HepG2 (cell line): ENCODE data around the gene C19orf18. TPM values are rescaled to one million over a fixed set of nuclear protein-coding genes. Genes with fewer than 3 reads are reported as not detected.

Experiments
- GPN1 ChIP-seq: sonication (generic); formaldehyde crosslinking; IDR thresholded peaks from 2 replicates; pipeline ENCODE4 v1.5.1; 2020; ENCODE audit warnings: missing genetic modification reagents, borderline replicate concordance
- HMG20A ChIP-seq: IDR thresholded peaks from 2 replicates; pipeline ENCODE4 v1.6.1; 2016; ENCODE audit warnings: borderline replicate concordance
- HOXA3 ChIP-seq: sonication (generic); formaldehyde crosslinking; IDR thresholded peaks from 2 replicates; pipeline ENCODE4 v1.5.0; 2020; ENCODE audit warnings: missing genetic modification reagents
- KLF13 ChIP-seq: sonication (generic); formaldehyde crosslinking; IDR thresholded peaks from 2 replicates; pipeline ENCODE4 v1.4.0; 2020; ENCODE audit warnings: mild to moderate bottlenecking, missing genetic modification reagents
- MIXL1 ChIP-seq: IDR thresholded peaks from 2 replicates; pipeline ENCODE4 v1.6.1; 2016
- TRIM24 ChIP-seq: sonication (generic); formaldehyde crosslinking; IDR thresholded peaks from 2 replicates; pipeline ENCODE4 v1.8.0; 2022; ENCODE audit warnings: mild to moderate bottlenecking, missing genetic modification reagents
- ZBTB33 ChIP-seq: sonication (generic); formaldehyde crosslinking; IDR thresholded peaks from 2 replicates; pipeline ENCODE4 v1.4.0; 2020; ENCODE audit warnings: missing genetic modification reagents
- ZBTB40 ChIP-seq, 2 experiments: fragments of 450-650 bp in 1 of 2; sonication (generic) in 1 of 2; formaldehyde crosslinking in 1 of 2; IDR thresholded peaks; 2 replicates each; pipeline versions ENCODE4 v1.6.1 to v1.8.0; 2016 to 2022; ENCODE audit warnings: antibody characterized with exemption in 1 of 2, mild to moderate bottlenecking in 1 of 2, missing genetic modification reagents in 1 of 2
- ZNF253 ChIP-seq: sonication (generic); formaldehyde crosslinking; IDR thresholded peaks from 2 replicates; pipeline ENCODE4 v1.8.0; 2022; ENCODE audit warnings: mild to moderate bottlenecking, missing genetic modification reagents, borderline replicate concordance
- ZNF577 ChIP-seq: sonication (generic); formaldehyde crosslinking; IDR thresholded peaks from 2 replicates; pipeline ENCODE4 v1.4.0; 2020; ENCODE audit warnings: mild to moderate bottlenecking, low read depth, missing genetic modification reagents, borderline replicate concordance
- polyA plus RNA-seq, 8 experiments: library from polyadenylated mRNA; depleted of rRNA in 3 of 8; stranded (reverse) in 7 of 8; unstranded in 1 of 8; fragments of >200 nt; fragmentation: Illumina TruSeq in 4 of 8; extraction: Trizol in 4 of 8; gene quantifications; 2 replicates each; pipeline versions ENCODE4 v1.2.1 to v1.2.3, GENCODE V29; 2011 to 2016; ENCODE audit warnings: low read depth in 4 of 8, missing spikeins in 1 of 8, mixed read lengths in 1 of 8; ENCODE audit not compliant: insufficient read depth in 1 of 8
- total RNA-seq, 5 experiments: library from RNA; depleted of rRNA; stranded (reverse); fragments of >200 nt; fragmentation: Illumina TruSeq; extraction: Trizol; gene quantifications; 2 replicates each; pipeline ENCODE4 v1.2.3, GENCODE V29; 2016; ENCODE audit warnings: low read depth in 1 of 5
- TF ChIP-seq, protein P1 (sequence below): sonication (generic); formaldehyde crosslinking; IDR thresholded peaks from 2 replicates; pipeline ENCODE4 v1.4.0; 2020; ENCODE audit warnings: missing genetic modification reagents, mild to moderate bottlenecking, borderline replicate concordance
- TF ChIP-seq, protein P2 (sequence below): sonication (generic); formaldehyde crosslinking; IDR thresholded peaks from 2 replicates; pipeline ENCODE4 v1.9.0; 2022; ENCODE audit warnings: missing genetic modification reagents, mild to moderate bottlenecking, borderline replicate concordance

The C19orf18 gene
- total and polyA plus RNA-seq, 2 of the 13 experiments (the other 11 are each of a cell fraction or from before 2014, with no cell fraction given), result 0.38 to 0.55 TPM

DNA sequence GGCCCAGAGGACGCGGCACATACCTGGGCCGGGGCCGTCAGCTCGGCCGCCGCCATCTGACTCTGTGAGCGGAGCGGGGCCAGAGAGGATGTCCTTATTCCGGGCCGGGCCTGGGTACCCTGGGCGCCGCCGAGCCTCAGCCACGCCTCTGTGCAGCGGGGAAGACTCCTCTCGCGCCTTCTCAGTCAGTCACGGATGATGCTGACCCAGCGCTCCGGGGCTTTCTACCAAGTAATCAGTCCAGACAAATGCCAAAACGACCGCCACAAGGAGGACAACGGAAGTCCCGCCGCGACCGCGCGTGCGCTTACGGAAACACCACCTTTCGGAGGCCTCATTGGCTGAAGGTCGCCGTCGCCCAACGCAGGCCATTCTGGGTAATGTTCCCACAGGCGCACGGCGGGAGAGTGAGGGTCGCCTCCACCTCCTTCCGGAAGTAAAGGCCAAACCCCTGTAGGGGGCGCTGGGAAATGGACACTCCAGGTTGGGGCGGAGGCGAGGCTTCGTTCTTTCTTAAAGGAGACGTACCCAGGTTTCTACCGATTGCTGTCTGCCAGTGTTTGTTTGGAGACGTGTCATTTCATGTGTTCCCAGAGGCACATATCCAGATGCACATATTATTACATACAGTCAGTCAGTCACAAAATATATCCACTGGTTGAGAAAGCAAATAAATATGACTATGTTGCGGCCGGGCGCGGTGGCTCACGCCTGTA lies 26.8 kb downstream of the C19orf18 start, which contains the start of gene ZNF256 (continued):
- TF ChIP-seq HOXA3 (CRISPR knock-in tag) (peak; percentile 81; the same call in 1 of the 2 replicates), ZNF577 (CRISPR knock-in tag) (no peak), HMG20A (CRISPR knock-in tag) (no peak), MIXL1 (0 out of 2 replicates have a peak, but pooled peaks have one; percentile 42), TRIM24 (no peak), ZNF253 (CRISPR knock-in tag) (no peak), KLF13 (CRISPR knock-in tag) (no peak), ZBTB40 (IDR thresholded peaks at IDR 0.05) (peak; percentile 42; the same call in 1 of the 2 replicates), ZBTB40 (CRISPR knock-in tag; IDR thresholded peaks at IDR 0.05) (peak; percentile 52), ZBTB33 (peak; percentile 71), GPN1 (CRISPR knock-in tag) (no peak)
- TF ChIP-seq, protein P1, sequence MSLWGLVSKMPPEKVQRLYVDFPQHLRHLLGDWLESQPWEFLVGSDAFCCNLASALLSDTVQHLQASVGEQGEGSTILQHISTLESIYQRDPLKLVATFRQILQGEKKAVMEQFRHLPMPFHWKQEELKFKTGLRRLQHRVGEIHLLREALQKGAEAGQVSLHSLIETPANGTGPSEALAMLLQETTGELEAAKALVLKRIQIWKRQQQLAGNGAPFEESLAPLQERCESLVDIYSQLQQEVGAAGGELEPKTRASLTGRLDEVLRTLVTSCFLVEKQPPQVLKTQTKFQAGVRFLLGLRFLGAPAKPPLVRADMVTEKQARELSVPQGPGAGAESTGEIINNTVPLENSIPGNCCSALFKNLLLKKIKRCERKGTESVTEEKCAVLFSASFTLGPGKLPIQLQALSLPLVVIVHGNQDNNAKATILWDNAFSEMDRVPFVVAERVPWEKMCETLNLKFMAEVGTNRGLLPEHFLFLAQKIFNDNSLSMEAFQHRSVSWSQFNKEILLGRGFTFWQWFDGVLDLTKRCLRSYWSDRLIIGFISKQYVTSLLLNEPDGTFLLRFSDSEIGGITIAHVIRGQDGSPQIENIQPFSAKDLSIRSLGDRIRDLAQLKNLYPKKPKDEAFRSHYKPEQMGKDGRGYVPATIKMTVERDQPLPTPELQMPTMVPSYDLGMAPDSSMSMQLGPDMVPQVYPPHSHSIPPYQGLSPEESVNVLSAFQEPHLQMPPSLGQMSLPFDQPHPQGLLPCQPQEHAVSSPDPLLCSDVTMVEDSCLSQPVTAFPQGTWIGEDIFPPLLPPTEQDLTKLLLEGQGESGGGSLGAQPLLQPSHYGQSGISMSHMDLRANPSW, result no peak; the same call in 1 of the 2 replicates
- TF ChIP-seq, protein P2, sequence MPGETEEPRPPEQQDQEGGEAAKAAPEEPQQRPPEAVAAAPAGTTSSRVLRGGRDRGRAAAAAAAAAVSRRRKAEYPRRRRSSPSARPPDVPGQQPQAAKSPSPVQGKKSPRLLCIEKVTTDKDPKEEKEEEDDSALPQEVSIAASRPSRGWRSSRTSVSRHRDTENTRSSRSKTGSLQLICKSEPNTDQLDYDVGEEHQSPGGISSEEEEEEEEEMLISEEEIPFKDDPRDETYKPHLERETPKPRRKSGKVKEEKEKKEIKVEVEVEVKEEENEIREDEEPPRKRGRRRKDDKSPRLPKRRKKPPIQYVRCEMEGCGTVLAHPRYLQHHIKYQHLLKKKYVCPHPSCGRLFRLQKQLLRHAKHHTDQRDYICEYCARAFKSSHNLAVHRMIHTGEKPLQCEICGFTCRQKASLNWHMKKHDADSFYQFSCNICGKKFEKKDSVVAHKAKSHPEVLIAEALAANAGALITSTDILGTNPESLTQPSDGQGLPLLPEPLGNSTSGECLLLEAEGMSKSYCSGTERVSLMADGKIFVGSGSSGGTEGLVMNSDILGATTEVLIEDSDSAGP, result peak; percentile 100
